SU-DHL-6 (cell line): ENCODE data around the gene KLHL15.

ENCODE experiments used
- H2AFZ ChIP-seq: fragments of 200-600 bp; sonication (generic); 2 replicates; pipeline ENCODE4 v1.6.1; 2014; ENCODE audit warnings: low read depth, mild to moderate bottlenecking, moderate library complexity, mixed read lengths, antibody characterized with exemption, low read length; ENCODE audit not compliant: severe bottlenecking
- H3F3A ChIP-seq: fragments of 200-600 bp; shearing (Covaris generic); 2 replicates; pipeline ENCODE4 v1.6.0; 2016; ENCODE audit warnings: antibody characterized with exemption, mild to moderate bottlenecking; ENCODE audit not compliant: insufficient read depth
- H3K27ac ChIP-seq: fragments of 200-600 bp; sonication (generic); 2 replicates; pipeline ENCODE4 v1.5.1; 2016; ENCODE audit warnings: low read depth, mild to moderate bottlenecking, low read length, moderate library complexity, mixed read lengths
- H3K27me3 ChIP-seq: fragments of 200-600 bp; sonication (generic), shearing (Covaris generic); 2 replicates; pipeline ENCODE4 v1.6.0; 2014; ENCODE audit warnings: mild to moderate bottlenecking, low read length
- H3K36me3 ChIP-seq: fragments of 200-600 bp; sonication (generic); 2 replicates; pipeline ENCODE4 v1.6.1; 2014; ENCODE audit warnings: mild to moderate bottlenecking, low read length, mixed read lengths
- H3K4me2 ChIP-seq: fragments of 300-600, 200-600 bp; shearing (Covaris generic), sonication (generic); 2 replicates; pipeline ENCODE4 v1.6.0; 2014; ENCODE audit warnings: low read length, low read depth, mild to moderate bottlenecking; ENCODE audit not compliant: poor library complexity, severe bottlenecking
- H3K4me3 ChIP-seq: fragments of 200-600 bp; sonication (generic); 2 replicates; pipeline ENCODE4 v1.5.1; 2014; ENCODE audit warnings: antibody characterized with exemption, low read length, mild to moderate bottlenecking, mixed read lengths; ENCODE audit not compliant: insufficient read depth, poor library complexity, severe bottlenecking
- H3K79me2 ChIP-seq: fragments of 200-600 bp; sonication (generic); 2 replicates; pipeline ENCODE4 v1.6.1; 2014; ENCODE audit warnings: mild to moderate bottlenecking, low read length, moderate library complexity; ENCODE audit not compliant: insufficient read depth
- H3K9ac ChIP-seq: fragments of 200-600 bp; sonication (generic); 2 replicates; pipeline ENCODE4 v1.7.0; 2014; ENCODE audit warnings: mild to moderate bottlenecking, low read length
- H3K9me2 ChIP-seq: fragments of 200-600 bp; sonication (generic); replicated peaks from 2 replicates; pipeline ENCODE4 v1.6.1; 2014; ENCODE audit warnings: low read length; ENCODE audit not compliant: insufficient read depth
- H3K9me3 ChIP-seq: fragments of 200-600 bp; sonication (generic); 2 replicates; pipeline ENCODE4 v1.6.1; 2014; ENCODE audit warnings: low read length, mixed read lengths; ENCODE audit not compliant: insufficient read depth
- H4K20me1 ChIP-seq: fragments of 200-600 bp; sonication (generic); 2 replicates; pipeline ENCODE4 v1.6.1; 2014; ENCODE audit warnings: low read depth, mild to moderate bottlenecking, antibody characterized with exemption, low read length, moderate library complexity, mixed read lengths
- CTCF ChIP-seq: fragments of 200-600 bp; sonication (generic); IDR thresholded peaks from one replicate; pipeline ENCODE4 v1.5.1; 2017; ENCODE audit warnings: antibody characterized with exemption, mild to moderate bottlenecking, low read length, moderate library complexity; ENCODE audit not compliant: insufficient read depth, poor library complexity, severe bottlenecking
- EZH2phosphoT487 ChIP-seq: fragments of 200-600 bp; sonication (generic), shearing (Covaris generic); conservative IDR thresholded peaks from 2 replicates; pipeline ENCODE4 v1.6.1; 2018; ENCODE audit warnings: mild to moderate bottlenecking, antibody characterized with exemption, low read length, moderate library complexity, mixed read lengths

Gene KLHL15

GRCh38 chrX:24037729-24038128 lies 10.7 kb upstream of the KLHL15 start:
- Histone ChIP-seq H3K9me3 (no peaks in the 10 kb centered on the region), H2AFZ (no peak overlapping the region)
- TF ChIP-seq EZH2phosphoT487 (no peak), CTCF (no peak)

GRCh38 chrX:24034485-24034884 lies 7.5 kb upstream of the KLHL15 start:
- no peak overlapping the region for H3K4me3 ChIP-seq
- H3K9me2 ChIP-seq = no peaks in the 10 kb centered on the region
- H3K36me3 ChIP-seq = no peaks in the 10 kb centered on the region
- TF ChIP-seq EZH2phosphoT487 (no peak), CTCF (no peak)
- no peak overlapping the region for H3K27ac ChIP-seq
- no peaks in the 10 kb centered on the region for H3F3A ChIP-seq
- no peak overlapping the region for H3K9ac ChIP-seq
- no peaks in the 10 kb centered on the region for H3K79me2 ChIP-seq
- H3K27me3 ChIP-seq = no peaks in the 10 kb centered on the region
- H3K4me2 ChIP-seq = no peak overlapping the region
- H3K9me3 ChIP-seq = no peaks in the 10 kb centered on the region
- H2AFZ ChIP-seq = no peak overlapping the region
- H4K20me1 ChIP-seq = no peaks in the 10 kb centered on the region

More at GRCh38 chrX:24037729-24038128, 10.7 kb upstream of the KLHL15 start:
- Histone ChIP-seq H3K27ac (no peak overlapping the region), H3K9ac (no peak overlapping the region), H3K4me2 (no peak overlapping the region), H3K9me2 (no peaks in the 10 kb centered on the region), H3F3A (no peaks in the 10 kb centered on the region), H3K27me3 (no peaks in the 10 kb centered on the region), H3K79me2 (no peaks in the 10 kb centered on the region), H3K36me3 (no peaks in the 10 kb centered on the region), H3K4me3 (no peak overlapping the region), H4K20me1 (no peaks in the 10 kb centered on the region)

DNA sequence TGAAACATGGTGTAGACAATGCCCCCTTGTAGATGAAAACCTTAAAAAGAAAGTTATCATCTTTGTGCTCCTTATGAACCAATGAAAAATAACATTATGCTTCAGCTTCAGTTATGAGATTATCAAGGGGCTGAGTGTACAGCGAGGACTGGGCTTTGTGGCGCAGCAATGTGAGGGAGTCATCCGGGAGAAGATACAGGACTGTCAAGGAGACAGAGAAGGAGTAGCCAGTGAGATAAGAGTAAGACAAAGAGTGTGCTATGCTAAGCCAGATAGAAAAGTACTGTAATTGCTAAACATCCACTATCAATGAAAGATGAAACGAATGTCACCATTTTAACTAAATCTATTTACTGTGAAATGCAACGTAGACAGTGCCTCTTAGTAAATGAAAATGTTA lies 3.6 kb upstream of the KLHL15 start:
- Histone ChIP-seq H3K4me3 (no peak overlapping the region), H3K27ac (no peak overlapping the region), H3K9ac (no peak overlapping the region), H3K79me2 (no peaks in the 10 kb centered on the region), H3K4me2 (no peak overlapping the region), H3K36me3 (no peaks in the 10 kb centered on the region), H3K9me3 (no peaks in the 10 kb centered on the region), H2AFZ (no peak overlapping the region), H4K20me1 (no peaks in the 10 kb centered on the region), H3F3A (peaks cover 8% of the 10 kb centered on the region; the same call in 1 of the 2 replicates), H3K27me3 (no peaks in the 10 kb centered on the region), H3K9me2 (no peaks in the 10 kb centered on the region)
- TF ChIP-seq EZH2phosphoT487 (no peak), CTCF (no peak)

DNA sequence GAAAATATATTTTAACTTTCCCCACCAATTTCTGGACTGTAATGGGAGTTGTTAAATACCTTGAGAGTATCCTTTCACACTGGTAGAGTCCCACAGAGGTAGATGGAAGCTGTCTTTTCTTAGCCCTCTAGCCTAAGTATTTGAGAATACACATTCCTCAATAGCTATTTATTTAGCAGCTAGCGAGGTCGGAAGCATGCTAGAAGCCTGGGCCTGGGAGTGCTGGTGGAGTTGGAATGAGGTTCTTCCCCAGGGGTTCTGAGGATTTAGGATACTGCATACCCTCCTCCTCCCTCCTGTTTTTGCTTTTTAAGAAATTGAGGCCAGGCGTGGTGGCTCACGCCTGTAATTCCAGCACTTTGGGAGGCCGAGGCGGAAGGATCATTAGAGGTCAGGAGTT lies 999 bp upstream of the KLHL15 start:
- H3K27ac ChIP-seq = no peak overlapping the region
- no peak for TF ChIP-seq EZH2phosphoT487
- TF ChIP-seq CTCF = no peak
- peaks cover 20% of the 10 kb centered on the region for H3K79me2 ChIP-seq
- no peaks in the 10 kb centered on the region for H3K27me3 ChIP-seq
- peaks cover 8% of the 10 kb centered on the region; the same call in 1 of the 2 replicates for H3F3A ChIP-seq
- no peak overlapping the region for H3K4me3 ChIP-seq
- H3K9me3 ChIP-seq = no peaks in the 10 kb centered on the region
- no peaks in the 10 kb centered on the region for H3K36me3 ChIP-seq
- H3K9me2 ChIP-seq = no peaks in the 10 kb centered on the region
- H4K20me1 ChIP-seq = no peaks in the 10 kb centered on the region
- no peak overlapping the region for H3K4me2 ChIP-seq
- H2AFZ ChIP-seq = no peak overlapping the region
- no peak overlapping the region for H3K9ac ChIP-seq
